Measurements from ENCODE around the gene MRPS16. TPM values are rescaled to one million over a fixed set of nuclear protein-coding genes. Genes with fewer than 3 reads are reported as not detected.

MRPS16 gene
- total and polyA plus RNA-seq, 9 of the 15 experiments (the other 6 are each of a cell fraction or from before 2014, with no cell fraction given), result 65.0 to 239 (median 146) TPM

DNA sequence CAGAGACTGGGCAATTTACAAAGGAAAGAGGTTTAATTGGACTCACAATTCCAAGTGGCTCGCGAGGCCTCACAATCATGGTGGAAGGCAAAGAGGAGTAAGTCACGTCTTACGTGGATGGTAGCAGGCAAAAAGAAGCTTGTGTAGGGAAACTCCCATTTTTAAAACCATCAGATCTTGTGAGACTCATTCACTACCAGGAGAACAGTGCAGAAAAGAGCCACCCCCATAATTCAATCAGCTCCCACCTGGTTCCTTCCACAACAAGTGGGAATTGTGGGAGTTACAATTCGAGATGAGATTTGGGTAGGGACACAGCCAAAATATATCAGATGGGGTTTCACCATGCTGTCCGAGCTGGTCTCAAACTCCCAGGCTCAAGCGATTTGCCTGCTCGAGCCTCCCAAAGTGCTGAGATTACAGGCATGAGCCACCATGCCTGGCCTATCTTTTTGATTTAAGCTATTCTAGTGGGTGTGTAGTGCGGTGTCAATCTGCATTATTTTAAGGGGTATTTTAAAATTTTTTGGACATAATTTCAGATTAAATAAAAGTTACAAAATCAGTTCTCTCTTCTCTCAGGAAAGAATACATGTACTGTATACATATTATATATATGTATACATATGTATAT, 9.0 kb upstream of the MRPS16 start (continued):
- no peak for TF ChIP-seq ZNF639 (CRISPR knock-in tag; conservative IDR thresholded peaks at IDR 0.05 in 1 of 2, IDR thresholded peaks at IDR 0.05 in 1 of 2)
- TF ChIP-seq CUX1 (CRISPR knock-in tag; IDR thresholded peaks at IDR 0.05), result no peak
- no peak for TF ChIP-seq ZNF232 (CRISPR knock-in tag; IDR thresholded peaks at IDR 0.05)
- TF ChIP-seq YBX1 (IDR thresholded peaks at IDR 0.05), result no peak
- no peak for TF ChIP-seq ZNF146 (CRISPR knock-in tag; IDR thresholded peaks at IDR 0.05; ENCODE audit: unreplicated experiment)
- no peak for TF ChIP-seq CSDE1 (IDR thresholded peaks at IDR 0.05)
- no peak for TF ChIP-seq WHSC1 (IDR thresholded peaks at IDR 0.05; ENCODE audit: low read length)
- no peak for TF ChIP-seq JUND (IDR thresholded peaks at IDR 0.05; ENCODE audit: borderline replicate concordance, low read depth, low read length)
- no peak for TF ChIP-seq JUND (tag; IDR thresholded peaks at IDR 0.05; ENCODE audit: borderline replicate concordance, low read depth, low read length)
- no peak for TF ChIP-seq HMG20B (CRISPR knock-in tag; IDR thresholded peaks at IDR 0.05)
- no peak for TF ChIP-seq SIRT6 (IDR thresholded peaks at IDR 0.05; ENCODE audit: low read depth, low read length)
- no peak for TF ChIP-seq KDM5B (IDR thresholded peaks at IDR 0.05; ENCODE audit: insufficient replicate concordance, low read depth, low read length)
- TF ChIP-seq, protein P1, sequence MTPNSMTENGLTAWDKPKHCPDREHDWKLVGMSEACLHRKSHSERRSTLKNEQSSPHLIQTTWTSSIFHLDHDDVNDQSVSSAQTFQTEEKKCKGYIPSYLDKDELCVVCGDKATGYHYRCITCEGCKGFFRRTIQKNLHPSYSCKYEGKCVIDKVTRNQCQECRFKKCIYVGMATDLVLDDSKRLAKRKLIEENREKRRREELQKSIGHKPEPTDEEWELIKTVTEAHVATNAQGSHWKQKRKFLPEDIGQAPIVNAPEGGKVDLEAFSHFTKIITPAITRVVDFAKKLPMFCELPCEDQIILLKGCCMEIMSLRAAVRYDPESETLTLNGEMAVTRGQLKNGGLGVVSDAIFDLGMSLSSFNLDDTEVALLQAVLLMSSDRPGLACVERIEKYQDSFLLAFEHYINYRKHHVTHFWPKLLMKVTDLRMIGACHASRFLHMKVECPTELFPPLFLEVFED (CRISPR knock-in tag; conservative IDR thresholded peaks at IDR 0.05), result no peak
- TF ChIP-seq, protein P2, sequence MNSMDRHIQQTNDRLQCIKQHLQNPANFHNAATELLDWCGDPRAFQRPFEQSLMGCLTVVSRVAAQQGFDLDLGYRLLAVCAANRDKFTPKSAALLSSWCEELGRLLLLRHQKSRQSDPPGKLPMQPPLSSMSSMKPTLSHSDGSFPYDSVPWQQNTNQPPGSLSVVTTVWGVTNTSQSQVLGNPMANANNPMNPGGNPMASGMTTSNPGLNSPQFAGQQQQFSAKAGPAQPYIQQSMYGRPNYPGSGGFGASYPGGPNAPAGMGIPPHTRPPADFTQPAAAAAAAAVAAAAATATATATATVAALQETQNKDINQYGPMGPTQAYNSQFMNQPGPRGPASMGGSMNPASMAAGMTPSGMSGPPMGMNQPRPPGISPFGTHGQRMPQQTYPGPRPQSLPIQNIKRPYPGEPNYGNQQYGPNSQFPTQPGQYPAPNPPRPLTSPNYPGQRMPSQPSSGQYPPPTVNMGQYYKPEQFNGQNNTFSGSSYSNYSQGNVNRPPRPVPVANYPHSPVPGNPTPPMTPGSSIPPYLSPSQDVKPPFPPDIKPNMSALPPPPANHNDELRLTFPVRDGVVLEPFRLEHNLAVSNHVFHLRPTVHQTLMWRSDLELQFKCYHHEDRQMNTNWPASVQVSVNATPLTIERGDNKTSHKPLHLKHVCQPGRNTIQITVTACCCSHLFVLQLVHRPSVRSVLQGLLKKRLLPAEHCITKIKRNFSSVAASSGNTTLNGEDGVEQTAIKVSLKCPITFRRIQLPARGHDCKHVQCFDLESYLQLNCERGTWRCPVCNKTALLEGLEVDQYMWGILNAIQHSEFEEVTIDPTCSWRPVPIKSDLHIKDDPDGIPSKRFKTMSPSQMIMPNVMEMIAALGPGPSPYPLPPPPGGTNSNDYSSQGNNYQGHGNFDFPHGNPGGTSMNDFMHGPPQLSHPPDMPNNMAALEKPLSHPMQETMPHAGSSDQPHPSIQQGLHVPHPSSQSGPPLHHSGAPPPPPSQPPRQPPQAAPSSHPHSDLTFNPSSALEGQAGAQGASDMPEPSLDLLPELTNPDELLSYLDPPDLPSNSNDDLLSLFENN (IDR thresholded peaks at IDR 0.05; ENCODE audit: low read depth in 2 of 2, low read length in 2 of 2), result no peak
- no peak for TF ChIP-seq KDM2B (CRISPR knock-in tag; IDR thresholded peaks at IDR 0.05)
- peak; percentile 44; the same call in 1 of the 2 replicates for TF ChIP-seq ZNF584 (CRISPR knock-in tag; IDR thresholded peaks at IDR 0.05; ENCODE audit: low read depth)
